HepG2 (cell line): ENCODE data around the gene ZNF687. TPM values are rescaled to one million over a fixed set of nuclear protein-coding genes. Genes with fewer than 3 reads are reported as not detected.

Experiments used
- KDM5B ChIP-seq: sonication (generic); formaldehyde crosslinking; IDR thresholded peaks from 2 replicates; pipeline ENCODE4 v1.4.0; 2020; ENCODE audit warnings: missing genetic modification reagents, mild to moderate bottlenecking, borderline replicate concordance
- PRDM4 ChIP-seq: sonication (generic); formaldehyde crosslinking; IDR thresholded peaks from 2 replicates; pipeline ENCODE4 v1.9.0; 2021; ENCODE audit warnings: missing genetic modification reagents, borderline replicate concordance
- SIN3B ChIP-seq: fragments of 150-350 bp; IDR thresholded peaks from 2 replicates; pipeline ENCODE4 v1.6.1; 2014; ENCODE audit warnings: low read length
- SMARCC2 ChIP-seq: fragments of 450-650 bp; IDR thresholded peaks from 2 replicates; pipeline ENCODE4 v1.6.1; 2017; ENCODE audit warnings: antibody characterized with exemption, mild to moderate bottlenecking
- TBL1XR1 ChIP-seq: fragments of 150-350 bp; IDR thresholded peaks from 2 replicates; pipeline ENCODE4 v1.6.1; 2014; ENCODE audit warnings: borderline replicate concordance, low read length; ENCODE audit not compliant: partially characterized antibody
- TEAD3 ChIP-seq: optimal IDR thresholded peaks from 2 replicates; pipeline ENCODE3; 2016; ENCODE audit warnings: borderline replicate concordance
- YY1 ChIP-seq: IDR thresholded peaks from 2 replicates; pipeline ENCODE4 v1.6.1; 2011; ENCODE audit warnings: low read length, low read depth, moderate library complexity, mild to moderate bottlenecking; ENCODE audit not compliant: insufficient read depth, insufficient replicate concordance
- ZNF337 ChIP-seq: sonication (generic); formaldehyde crosslinking; IDR thresholded peaks from 2 replicates; pipeline ENCODE4 v1.5.1; 2020; ENCODE audit warnings: missing genetic modification reagents, low read depth, mild to moderate bottlenecking, borderline replicate concordance
- ZNF703 ChIP-seq: sonication (generic); formaldehyde crosslinking; IDR thresholded peaks from 2 replicates; pipeline ENCODE4 v1.5.1; 2020; ENCODE audit warnings: missing genetic modification reagents, mild to moderate bottlenecking, moderate library complexity, borderline replicate concordance
- polyA plus RNA-seq, 8 experiments: library from polyadenylated mRNA; depleted of rRNA in 3 of 8; stranded (reverse) in 7 of 8; unstranded in 1 of 8; fragments of >200 nt; fragmentation: Illumina TruSeq in 4 of 8; extraction: Trizol in 4 of 8; gene quantifications; 2 replicates each; pipeline versions ENCODE4 v1.2.1 to v1.2.3, GENCODE V29; 2011 to 2016; ENCODE audit warnings: low read depth in 4 of 8, missing spikeins in 1 of 8, mixed read lengths in 1 of 8; ENCODE audit not compliant: insufficient read depth in 1 of 8
- total RNA-seq, 5 experiments: library from RNA; depleted of rRNA; stranded (reverse); fragments of >200 nt; fragmentation: Illumina TruSeq; extraction: Trizol; gene quantifications; 2 replicates each; pipeline ENCODE4 v1.2.3, GENCODE V29; 2016; ENCODE audit warnings: low read depth in 1 of 5
- TF ChIP-seq, protein P1 (sequence below), 2 experiments: fragments of 450-650 bp in 1 of 2; sonication (generic) in 1 of 2; formaldehyde crosslinking in 1 of 2; IDR thresholded peaks; 2 replicates each; pipeline versions ENCODE4 v1.6.1 to v1.8.0; 2016 to 2022; ENCODE audit warnings: antibody characterized with exemption in 1 of 2, mild to moderate bottlenecking in 1 of 2, missing genetic modification reagents in 1 of 2
- TF ChIP-seq, protein P2 (sequence below): sonication (generic); formaldehyde crosslinking; IDR thresholded peaks from 2 replicates; pipeline ENCODE4 v1.4.0; 2020; ENCODE audit warnings: missing genetic modification reagents

ZNF687 gene
- total and polyA plus RNA-seq, 2 of the 13 experiments (the other 11 are each of a cell fraction or from before 2014, with no cell fraction given) = 14.1 to 16.5 TPM

GRCh38 chr1:151282883-151283725 is 1.0 kb downstream of the ZNF687 start (continued):
- TF ChIP-seq, protein P1, sequence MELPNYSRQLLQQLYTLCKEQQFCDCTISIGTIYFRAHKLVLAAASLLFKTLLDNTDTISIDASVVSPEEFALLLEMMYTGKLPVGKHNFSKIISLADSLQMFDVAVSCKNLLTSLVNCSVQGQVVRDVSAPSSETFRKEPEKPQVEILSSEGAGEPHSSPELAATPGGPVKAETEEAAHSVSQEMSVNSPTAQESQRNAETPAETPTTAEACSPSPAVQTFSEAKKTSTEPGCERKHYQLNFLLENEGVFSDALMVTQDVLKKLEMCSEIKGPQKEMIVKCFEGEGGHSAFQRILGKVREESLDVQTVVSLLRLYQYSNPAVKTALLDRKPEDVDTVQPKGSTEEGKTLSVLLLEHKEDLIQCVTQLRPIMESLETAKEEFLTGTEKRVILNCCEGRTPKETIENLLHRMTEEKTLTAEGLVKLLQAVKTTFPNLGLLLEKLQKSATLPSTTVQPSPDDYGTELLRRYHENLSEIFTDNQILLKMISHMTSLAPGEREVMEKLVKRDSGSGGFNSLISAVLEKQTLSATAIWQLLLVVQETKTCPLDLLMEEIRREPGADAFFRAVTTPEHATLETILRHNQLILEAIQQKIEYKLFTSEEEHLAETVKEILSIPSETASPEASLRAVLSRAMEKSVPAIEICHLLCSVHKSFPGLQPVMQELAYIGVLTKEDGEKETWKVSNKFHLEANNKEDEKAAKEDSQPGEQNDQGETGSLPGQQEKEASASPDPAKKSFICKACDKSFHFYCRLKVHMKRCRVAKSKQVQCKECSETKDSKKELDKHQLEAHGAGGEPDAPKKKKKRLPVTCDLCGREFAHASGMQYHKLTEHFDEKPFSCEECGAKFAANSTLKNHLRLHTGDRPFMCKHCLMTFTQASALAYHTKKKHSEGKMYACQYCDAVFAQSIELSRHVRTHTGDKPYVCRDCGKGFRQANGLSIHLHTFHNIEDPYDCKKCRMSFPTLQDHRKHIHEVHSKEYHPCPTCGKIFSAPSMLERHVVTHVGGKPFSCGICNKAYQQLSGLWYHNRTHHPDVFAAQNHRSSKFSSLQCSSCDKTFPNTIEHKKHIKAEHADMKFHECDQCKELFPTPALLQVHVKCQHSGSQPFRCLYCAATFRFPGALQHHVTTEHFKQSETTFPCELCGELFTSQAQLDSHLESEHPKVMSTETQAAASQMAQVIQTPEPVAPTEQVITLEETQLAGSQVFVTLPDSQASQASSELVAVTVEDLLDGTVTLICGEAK (IDR thresholded peaks at IDR 0.05) = no peak
- TF ChIP-seq, protein P1 (CRISPR knock-in tag; IDR thresholded peaks at IDR 0.05) = peak; percentile 66
- TF ChIP-seq SIN3B = no peak
- 0 out of 2 replicates have a peak, but pooled peaks have one; percentile 9 for TF ChIP-seq KDM5B (CRISPR knock-in tag)
- no peak for TF ChIP-seq SMARCC2
- no peak for TF ChIP-seq TEAD3
- TF ChIP-seq YY1 = no peak
- TF ChIP-seq ZNF703 = no peak
- no peak for TF ChIP-seq PRDM4 (CRISPR knock-in tag)
- no peak for TF ChIP-seq TBL1XR1
- TF ChIP-seq, protein P2, sequence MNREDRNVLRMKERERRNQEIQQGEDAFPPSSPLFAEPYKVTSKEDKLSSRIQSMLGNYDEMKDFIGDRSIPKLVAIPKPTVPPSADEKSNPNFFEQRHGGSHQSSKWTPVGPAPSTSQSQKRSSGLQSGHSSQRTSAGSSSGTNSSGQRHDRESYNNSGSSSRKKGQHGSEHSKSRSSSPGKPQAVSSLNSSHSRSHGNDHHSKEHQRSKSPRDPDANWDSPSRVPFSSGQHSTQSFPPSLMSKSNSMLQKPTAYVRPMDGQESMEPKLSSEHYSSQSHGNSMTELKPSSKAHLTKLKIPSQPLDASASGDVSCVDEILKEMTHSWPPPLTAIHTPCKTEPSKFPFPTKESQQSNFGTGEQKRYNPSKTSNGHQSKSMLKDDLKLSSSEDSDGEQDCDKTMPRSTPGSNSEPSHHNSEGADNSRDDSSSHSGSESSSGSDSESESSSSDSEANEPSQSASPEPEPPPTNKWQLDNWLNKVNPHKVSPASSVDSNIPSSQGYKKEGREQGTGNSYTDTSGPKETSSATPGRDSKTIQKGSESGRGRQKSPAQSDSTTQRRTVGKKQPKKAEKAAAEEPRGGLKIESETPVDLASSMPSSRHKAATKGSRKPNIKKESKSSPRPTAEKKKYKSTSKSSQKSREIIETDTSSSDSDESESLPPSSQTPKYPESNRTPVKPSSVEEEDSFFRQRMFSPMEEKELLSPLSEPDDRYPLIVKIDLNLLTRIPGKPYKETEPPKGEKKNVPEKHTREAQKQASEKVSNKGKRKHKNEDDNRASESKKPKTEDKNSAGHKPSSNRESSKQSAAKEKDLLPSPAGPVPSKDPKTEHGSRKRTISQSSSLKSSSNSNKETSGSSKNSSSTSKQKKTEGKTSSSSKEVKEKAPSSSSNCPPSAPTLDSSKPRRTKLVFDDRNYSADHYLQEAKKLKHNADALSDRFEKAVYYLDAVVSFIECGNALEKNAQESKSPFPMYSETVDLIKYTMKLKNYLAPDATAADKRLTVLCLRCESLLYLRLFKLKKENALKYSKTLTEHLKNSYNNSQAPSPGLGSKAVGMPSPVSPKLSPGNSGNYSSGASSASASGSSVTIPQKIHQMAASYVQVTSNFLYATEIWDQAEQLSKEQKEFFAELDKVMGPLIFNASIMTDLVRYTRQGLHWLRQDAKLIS (CRISPR knock-in tag) = no peak
- no peak for TF ChIP-seq ZNF337 (CRISPR knock-in tag)
